ENCODE measurements around the gene PRAC2.

DNA sequence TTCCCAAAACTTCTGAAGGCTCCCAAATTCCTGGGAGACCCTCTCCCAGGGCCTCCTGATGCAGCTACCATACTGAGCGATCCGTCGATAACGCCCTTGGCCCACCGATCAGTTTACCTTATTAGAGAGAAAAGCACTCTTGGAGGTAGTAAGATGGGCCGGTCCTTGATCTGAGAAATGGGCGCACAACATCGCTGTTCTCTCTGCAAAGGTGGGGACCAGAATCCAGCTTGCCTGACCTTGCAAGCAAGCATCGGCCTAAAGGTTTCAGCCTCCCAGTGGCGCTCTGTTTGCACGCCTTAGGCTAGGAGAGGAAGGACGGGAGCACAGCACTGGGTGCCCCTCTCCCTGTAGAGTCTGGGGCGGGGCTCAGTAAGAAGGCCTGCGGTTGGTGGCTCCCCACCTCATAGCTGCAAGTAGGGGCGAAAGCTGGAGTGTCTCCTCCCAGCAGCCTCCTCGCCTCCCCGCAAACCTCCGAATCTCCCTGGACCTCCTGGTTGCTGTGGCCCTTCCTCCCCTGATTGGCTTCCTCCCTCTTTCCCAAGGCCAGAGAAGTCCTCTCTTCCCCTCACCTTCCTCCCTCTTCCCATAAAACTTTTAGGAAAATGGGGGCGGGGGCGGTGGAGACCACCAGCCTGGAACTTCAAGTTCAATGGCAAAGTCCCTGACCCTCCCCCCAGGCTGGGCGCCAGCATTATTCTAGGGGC, 631 bp upstream of the PRAC2 start, which contains the start of gene PRAC1:
- TF ChIP-seq POLR2AphosphoS5 (IDR thresholded peaks at IDR 0.05; ENCODE audit: low read depth, low read length) = no peak
- TF ChIP-seq TAF1 (IDR thresholded peaks at IDR 0.05; ENCODE audit: borderline replicate concordance, insufficient read depth, low read length) = no peak
- TF ChIP-seq SIN3A (IDR thresholded peaks at IDR 0.05; ENCODE audit: borderline replicate concordance, insufficient read depth, low read length) = no peak
- TF ChIP-seq, protein P1, sequence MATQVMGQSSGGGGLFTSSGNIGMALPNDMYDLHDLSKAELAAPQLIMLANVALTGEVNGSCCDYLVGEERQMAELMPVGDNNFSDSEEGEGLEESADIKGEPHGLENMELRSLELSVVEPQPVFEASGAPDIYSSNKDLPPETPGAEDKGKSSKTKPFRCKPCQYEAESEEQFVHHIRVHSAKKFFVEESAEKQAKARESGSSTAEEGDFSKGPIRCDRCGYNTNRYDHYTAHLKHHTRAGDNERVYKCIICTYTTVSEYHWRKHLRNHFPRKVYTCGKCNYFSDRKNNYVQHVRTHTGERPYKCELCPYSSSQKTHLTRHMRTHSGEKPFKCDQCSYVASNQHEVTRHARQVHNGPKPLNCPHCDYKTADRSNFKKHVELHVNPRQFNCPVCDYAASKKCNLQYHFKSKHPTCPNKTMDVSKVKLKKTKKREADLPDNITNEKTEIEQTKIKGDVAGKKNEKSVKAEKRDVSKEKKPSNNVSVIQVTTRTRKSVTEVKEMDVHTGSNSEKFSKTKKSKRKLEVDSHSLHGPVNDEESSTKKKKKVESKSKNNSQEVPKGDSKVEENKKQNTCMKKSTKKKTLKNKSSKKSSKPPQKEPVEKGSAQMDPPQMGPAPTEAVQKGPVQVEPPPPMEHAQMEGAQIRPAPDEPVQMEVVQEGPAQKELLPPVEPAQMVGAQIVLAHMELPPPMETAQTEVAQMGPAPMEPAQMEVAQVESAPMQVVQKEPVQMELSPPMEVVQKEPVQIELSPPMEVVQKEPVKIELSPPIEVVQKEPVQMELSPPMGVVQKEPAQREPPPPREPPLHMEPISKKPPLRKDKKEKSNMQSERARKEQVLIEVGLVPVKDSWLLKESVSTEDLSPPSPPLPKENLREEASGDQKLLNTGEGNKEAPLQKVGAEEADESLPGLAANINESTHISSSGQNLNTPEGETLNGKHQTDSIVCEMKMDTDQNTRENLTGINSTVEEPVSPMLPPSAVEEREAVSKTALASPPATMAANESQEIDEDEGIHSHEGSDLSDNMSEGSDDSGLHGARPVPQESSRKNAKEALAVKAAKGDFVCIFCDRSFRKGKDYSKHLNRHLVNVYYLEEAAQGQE (IDR thresholded peaks at IDR 0.05; ENCODE audit: insufficient read depth in 1 of 2, low read depth in 2 of 2, low read length in 2 of 2) = no peak
- TF ChIP-seq FOXP2 (optimal IDR thresholded peaks at IDR 0.05; ENCODE audit: borderline replicate concordance, extremely low read depth, extremely low read length, insufficient read depth) = no peak
